ENCODE data around the gene ERI3.

Gene ERI3

DNA sequence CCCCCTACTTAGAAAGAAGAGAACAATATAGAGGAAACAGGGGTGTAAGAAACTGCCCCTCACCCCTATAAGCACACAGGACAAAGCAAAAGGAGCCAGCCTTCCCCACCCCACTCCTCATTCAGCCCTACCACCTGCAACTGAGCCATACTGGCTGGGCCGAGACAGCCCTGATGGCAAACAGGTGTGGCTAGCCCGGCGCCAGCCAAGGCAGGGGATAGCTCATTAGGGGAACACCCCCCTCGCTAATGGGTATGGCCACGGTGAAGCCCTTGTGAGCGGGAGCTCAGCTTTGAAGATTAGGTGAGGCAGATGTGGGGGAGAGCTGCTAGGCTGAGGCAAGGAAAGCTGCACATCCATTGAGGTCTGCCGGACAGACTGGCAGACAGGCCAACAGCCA is 65.5 kb downstream of the ERI3 start:
- no peak for DNase-seq (ENCODE audit: low read depth in 2 of 3, low spot score in 1 of 3)

DNA sequence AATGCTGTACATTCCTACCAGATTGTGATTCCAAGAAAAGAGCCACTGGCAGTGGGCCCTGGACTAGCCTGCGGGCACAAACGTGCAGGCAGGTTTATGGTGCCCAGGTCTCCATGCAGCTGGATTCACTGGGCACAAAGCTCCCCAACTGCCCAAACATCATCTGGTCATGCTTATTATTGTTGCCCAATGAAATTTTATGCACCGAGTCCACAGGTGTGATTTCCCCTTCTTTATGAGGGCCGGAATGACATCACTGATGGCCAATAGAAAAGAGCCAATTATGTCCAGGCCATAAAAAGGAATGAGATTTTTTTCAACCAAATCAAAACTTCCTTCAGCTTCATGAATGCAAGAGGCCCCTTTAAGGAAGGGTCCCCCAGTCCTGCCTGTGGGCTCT is 66.2 kb downstream of the ERI3 start:
- DNase-seq (ENCODE audit: low read depth in 2 of 3, low spot score in 1 of 3): no peak

DNA sequence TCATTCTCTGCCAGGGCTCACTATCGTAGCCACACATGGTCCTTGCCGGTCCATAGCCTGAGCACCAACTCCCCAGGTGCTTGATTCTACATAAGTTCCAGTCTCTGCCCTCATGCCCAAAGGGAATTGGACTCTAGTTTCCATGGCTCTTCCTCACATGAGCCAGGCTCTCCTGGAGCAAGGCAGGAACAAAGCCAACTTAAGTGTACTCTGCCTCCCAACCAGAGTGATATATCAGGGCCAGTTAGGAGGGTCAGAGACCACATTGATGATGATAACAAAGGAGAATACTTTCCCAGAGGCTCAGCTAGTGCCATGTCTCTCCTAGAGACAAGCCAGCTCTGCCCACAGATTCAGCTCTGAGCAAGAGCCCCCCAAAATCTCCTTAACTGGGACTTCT is 70.9 kb downstream of the ERI3 start:
- DNase-seq (ENCODE audit: low read depth in 2 of 3, low spot score in 1 of 3): no peak

DNA sequence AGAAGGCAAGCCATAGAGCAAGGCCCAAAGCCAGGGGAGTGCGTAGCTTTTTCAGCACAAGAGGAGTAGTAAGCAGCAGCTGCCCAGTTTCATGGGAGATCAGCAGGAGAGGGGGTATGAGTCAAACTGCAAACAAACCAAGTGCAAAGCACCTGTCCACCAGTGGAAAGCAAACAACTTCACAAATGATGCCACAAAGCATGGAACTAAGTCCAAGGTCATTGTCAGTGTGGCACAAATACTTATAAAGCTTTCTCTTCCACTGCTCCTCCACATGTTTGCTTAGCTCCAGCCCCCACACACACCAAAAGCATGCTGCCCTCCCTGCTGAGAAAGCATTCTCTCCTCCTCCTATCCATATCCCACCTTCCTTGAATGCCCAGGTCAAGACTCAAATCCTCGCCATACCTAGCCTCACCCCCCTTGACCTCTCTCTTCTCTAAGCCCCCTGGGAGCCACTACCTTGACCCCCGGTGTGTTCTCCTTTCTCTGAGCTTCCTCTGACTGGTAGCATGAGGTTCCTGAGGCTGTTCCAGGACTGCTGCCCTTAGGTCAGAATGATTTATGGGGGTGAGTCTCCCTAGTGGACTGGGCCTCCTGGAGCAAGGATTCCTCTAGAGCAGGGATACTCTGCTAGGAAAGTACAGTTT is 71.4 kb downstream of the ERI3 start:
- DNase-seq (ENCODE audit: low read depth in 2 of 3, low spot score in 1 of 3): no peak

DNA sequence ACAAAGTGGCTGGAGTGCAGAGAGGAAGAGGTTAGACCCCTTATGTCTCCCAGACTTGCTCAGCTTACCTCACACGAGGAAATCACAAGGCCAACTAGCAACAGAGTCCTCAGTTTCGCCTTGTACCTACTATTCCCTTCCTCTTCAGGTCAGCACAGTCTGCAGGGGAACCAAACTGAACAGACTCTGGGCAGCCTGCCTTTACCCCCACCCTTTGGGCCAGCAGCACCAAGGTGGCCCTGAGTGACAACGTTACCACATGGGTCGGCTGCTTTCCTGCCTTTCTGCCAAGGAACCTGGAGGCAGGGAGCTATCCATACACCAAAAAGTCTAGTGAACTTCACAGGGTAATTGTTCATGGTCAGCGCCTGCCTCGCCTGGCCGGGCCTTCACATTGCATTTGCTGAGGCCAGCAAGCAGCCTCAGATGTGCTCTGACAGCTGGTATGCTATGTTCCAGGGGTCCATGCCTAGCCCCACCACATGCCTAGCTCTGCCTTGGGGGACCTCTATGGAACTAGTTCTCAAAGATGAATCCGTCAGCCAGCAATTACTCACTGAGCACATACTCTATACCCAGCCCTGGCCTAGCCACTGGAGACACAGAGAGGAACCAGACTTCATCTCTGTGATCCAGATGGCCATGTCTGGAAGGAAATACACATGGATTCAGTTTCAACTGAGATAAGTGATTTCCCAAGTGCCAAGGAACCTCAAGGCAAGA is 72.2 kb downstream of the ERI3 start:
- no peak for DNase-seq (ENCODE audit: low read depth in 2 of 3, low spot score in 1 of 3)

DNA sequence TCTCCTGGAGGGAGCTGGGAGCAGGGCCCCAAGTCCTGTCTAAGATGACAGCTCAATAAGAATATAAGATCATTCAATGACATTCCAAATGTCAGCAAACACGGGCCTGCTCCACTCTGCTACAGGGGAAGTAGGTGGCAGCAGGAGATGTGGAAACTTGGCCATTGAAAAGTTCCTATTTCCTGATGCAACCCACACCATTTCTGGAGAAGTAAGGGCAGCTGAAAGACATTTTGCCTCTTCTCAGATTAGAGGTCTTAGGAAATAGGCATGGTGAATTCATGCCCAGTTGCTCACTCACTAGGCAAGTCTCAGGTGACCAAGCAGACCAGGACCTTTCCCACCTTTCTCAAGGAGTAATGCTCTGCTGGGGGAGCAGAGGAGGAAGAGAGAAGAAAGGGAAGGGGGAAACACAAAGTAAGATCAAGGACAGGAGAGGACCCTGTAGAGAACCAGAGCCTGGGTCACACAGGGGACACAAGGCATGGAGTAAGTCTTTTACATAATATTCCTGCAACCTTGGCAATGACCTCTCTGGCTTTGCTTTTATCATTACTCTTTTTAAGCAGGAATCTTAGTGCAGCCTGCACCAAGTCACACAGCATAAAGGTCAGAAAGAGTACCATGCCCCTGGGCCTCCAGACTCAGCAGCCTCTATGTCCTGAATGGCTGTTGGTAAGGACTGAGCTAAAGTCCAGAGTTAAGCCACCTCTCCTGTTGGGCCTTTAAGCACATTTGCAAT is 72.9 kb downstream of the ERI3 start:
- no peak for DNase-seq (ENCODE audit: low read depth in 2 of 3, low spot score in 1 of 3)

DNA sequence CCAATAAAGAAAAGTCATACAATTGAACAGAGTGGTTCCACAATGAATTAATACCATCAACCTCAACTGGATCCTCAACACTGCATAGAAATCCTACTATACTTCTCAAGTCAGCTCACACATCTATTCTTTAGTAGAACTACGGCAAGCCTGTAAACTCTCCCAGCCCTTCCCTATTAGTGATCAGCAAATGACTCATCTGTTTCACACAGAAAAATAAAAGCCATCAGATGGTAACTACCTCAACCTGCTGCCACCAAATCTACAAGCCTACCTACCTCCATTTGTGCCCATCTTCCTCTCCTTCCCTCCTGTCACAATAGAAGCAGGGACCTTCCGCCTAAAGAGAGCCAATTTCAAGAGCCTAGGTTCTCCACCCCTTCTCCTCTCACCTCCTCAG is 78.2 kb downstream of the ERI3 start:
- DNase-seq (ENCODE audit: low read depth in 2 of 3, low spot score in 1 of 3): no peak

DNA sequence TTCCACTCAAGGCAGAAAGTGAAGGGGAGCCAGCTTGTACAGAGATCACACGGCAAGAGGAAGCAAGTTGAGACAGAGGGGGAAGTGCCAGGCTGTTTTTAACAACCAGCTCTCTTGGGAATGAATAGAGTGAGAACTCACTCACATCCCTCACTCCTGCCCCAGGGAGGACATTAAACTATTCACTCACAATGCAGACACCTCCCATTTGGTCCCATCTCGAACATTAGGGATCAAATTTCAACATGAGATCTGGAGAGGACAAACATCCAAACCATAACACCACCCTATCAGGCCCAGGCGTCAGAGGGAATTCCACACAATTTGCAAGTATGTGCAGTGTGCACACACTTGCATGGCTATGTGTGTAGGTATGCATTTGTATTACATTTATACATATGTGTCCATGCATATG is 79.1 kb downstream of the ERI3 start:
- DNase-seq (ENCODE audit: low read depth in 2 of 3, low spot score in 1 of 3): no peak

DNA sequence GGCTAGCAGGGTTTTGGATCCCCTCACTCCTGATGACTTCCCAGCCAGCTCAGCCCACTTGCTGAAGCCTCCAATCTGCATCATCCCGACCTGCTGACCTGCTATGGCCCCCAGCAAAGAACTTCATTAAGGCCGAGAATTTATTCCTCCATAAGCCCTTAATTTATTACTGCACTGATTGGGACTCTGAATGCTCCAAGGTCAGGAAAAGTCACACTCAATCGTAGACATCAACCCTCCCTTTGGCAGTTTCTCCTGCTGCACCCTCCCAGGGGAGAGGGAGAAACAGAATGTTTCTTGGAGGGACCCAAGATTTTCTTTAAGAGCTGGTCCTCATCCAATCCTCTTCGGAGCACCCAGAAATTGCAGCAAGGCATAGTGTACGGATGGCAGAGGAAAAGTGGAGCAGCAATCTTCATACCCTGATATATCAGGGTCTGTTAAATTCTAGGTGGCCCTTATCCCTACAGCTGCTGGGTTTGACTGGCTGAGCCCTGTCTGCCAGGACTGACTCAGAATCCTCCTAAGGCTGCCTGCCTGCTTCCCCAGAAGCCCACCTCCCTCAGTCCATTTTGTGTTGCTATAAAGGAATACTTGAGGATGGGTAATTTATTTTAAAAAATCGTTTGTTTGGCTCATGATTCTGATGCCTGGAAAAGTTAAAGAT is 79.6 kb downstream of the ERI3 start:
- no peak for DNase-seq (ENCODE audit: low read depth in 2 of 3, low spot score in 1 of 3)

DNA sequence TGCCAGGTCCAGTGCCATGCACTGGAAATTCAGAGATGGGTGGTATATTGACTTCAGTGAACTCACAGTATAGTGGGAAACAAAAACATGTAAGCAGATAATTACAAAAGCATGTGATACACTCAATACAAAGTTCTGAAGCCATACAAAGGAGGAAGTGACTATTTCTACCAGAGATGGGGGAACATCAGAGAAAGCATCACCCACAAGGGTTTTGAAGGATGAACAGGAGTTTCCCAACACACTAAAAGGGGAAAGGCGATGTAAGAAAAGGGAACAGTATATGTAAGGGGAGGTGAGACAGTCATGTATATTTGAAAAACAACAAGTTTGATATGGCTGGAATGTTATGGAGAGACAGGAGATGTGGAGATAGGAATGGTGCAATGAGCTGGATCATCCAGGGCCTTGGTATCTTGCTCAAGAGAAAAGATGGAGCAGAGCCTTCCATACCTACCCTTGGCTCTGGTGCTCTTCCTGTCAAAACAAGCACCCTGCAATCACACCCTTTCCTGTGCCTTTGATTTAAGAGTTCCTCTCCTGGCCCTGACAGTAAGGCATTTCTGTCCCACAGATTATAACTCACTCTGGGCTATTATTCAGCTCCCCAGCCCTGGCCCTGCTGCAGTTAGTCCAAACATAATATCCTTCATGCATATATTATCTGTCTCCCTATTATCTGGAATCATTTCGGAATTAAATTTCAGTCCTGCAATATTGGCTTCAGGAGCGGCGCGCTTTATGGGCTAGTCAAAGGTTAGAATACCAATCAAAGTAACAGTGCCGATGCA is 81.3 kb downstream of the ERI3 start:
- DNase-seq (ENCODE audit: low read depth in 2 of 3, low spot score in 1 of 3): no peak

DNA sequence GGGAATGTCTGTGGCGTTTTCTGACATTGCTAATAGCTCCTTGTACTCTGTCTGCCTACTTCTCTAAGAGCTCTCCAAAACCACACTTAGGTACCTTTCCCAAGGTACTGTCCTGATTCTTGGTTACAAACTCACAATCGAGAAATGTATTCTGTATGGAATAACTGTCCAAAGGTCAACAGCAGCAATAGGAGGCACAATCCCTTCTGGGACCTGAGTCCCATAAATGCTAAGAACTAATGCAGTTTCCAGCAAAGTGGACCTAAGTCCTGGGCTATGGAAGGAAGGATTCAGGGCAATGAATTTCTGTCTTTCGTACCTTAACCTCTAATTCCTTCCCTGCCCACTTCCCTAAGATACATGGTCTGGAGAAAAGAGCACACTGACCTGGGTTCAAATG is 82.1 kb downstream of the ERI3 start:
- DNase-seq (ENCODE audit: low read depth in 2 of 3, low spot score in 1 of 3): no peak

DNA sequence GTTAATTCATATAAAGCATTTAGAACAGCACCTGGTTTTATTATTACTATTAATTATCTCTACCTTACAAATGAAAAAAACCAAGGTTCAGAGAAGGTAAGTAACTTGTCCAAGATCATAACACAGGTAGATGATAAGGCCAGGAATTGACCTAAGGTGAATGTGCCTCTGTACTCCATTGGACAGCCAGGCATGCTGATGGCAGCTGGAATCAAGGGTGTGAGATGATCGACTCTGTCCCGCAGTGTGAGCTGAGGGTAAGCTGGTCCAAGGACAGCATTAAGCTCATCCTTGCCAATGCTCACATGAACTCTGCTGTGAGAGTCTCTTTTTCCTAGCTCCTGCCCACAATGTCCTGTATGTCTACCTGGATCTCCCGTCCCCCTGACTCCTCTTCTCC is 83.4 kb downstream of the ERI3 start:
- no peak for DNase-seq (ENCODE audit: low read depth in 2 of 3, low spot score in 1 of 3)

DNA sequence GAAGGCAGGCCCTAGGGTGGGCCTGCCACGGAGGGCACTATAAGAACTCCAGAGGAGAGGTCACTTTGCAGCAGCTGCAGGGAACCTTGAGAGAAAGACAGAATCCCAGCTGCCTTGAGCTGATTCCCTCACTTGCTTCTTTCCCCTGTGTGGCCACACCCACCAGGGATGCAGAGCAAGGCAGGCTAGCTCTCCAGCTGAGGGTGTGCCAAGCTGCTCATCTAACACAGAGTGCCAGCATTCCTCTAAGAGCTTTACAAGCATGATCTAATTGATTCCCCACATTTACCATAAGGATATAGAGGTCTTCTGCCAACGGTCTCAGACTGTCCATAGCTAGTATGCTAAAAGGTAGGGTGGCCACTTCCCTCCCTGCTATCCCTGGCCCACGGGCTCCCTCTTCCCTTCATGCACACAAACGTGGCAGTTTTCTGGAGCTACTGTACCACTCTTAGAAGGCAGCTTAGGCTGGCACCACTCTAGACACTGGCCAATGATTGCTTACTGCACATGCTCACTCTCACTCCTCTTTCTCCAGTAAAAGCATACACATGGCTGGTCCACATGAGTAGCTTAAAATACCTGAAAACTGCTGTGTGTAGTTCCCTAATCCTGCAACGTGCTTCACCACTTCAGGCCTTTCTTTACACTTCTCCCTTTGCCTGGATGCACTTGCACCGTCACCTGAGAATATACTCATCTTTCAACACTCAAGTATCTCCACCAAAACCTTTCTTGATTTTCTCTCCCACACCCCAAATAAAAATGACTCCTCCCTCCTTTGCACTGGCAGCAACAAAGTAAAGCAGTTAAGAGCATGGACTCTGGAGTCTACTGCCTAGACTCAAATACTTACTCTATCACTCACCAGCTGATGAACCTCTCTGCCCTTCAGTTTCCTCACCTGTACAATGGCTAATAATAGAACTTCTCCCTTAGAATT is 84.1 kb downstream of the ERI3 start:
- DNase-seq (ENCODE audit: low read depth in 2 of 3, low spot score in 1 of 3): no peak

DNA sequence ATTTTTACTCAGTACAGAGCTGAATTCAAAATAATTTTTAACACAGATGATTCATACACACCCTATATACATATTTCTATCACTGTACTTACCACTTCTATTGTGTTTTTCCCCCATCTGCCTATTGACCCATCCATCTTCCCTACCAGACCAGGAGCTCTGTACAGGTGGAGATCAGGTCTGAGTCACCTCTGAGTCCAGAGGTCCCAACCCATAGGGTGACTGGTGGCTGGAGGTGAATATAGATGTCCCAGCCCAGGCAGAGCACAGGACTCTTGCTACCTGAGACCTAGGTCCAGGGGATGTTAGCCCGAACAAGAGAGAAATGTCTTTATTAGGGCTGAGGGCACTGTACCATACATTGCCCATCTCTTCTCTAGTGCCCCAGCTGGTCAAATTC is 87.0 kb downstream of the ERI3 start:
- no peak for DNase-seq (ENCODE audit: low read depth in 2 of 3, low spot score in 1 of 3)

DNA sequence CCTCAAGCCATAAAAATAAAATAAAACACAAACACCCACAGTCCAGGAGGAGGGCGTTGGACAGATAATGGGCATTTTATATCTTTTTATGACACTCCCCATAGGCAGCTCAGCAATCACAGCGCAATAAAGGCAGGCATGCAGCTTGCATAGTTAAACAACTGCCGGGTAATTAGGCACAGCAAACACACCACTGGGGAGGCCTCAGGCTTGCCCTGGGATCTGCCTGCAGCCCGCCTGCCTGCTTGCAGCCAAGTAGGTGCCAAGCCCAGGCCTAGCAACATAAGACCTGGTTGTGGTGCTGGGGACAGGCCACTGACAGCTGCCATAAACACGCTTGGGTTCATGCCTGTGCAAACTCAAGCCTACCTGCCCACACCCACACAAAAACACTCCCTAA is 87.6 kb downstream of the ERI3 start:
- DNase-seq (ENCODE audit: low read depth in 2 of 3, low spot score in 1 of 3): no peak

DNA sequence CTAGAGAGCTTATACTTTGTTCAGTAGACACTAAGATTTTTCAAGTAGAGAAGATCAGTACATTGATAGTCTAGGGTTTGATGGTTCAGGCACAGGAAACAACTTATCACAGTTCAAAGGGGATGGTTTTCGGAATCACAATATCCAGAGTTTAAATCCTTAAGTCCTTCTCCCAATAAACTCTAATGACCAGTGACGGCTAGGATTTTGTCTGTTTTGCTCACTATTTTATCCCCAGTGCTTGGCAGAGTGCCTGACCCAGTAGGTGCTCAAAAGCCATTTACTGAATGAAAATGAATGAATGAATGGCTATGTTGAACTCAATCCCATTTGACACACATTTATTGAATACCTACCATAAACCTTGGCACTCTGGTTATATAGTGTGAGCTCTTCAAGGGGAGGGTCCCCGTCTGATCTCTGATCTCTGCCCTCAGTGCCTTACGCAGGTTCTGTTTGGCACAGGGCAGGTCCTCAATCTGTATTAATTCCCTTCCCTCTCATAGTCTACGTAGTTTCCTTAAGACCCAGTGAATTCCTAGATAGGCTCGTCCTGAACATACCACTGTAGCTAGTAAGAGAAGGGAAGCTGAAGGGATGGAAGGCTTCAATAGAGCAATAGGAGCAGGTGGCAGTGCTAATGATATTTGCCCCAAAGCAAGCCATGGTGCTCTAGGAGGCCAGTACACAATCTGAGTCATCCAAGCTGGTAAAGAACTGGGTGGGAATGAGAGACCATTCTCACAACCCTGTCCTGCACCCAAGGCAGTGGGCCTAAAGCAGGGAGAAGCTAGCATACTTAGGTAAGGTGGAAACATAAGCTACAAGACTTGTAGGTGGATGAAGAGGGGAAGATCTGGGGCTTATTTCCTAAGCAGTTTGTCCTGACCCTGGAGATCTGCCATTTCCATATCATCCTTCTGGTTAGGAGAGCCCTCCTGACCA is 88.4 kb downstream of the ERI3 start:
- DNase-seq (ENCODE audit: low read depth in 2 of 3, low spot score in 1 of 3): no peak

DNA sequence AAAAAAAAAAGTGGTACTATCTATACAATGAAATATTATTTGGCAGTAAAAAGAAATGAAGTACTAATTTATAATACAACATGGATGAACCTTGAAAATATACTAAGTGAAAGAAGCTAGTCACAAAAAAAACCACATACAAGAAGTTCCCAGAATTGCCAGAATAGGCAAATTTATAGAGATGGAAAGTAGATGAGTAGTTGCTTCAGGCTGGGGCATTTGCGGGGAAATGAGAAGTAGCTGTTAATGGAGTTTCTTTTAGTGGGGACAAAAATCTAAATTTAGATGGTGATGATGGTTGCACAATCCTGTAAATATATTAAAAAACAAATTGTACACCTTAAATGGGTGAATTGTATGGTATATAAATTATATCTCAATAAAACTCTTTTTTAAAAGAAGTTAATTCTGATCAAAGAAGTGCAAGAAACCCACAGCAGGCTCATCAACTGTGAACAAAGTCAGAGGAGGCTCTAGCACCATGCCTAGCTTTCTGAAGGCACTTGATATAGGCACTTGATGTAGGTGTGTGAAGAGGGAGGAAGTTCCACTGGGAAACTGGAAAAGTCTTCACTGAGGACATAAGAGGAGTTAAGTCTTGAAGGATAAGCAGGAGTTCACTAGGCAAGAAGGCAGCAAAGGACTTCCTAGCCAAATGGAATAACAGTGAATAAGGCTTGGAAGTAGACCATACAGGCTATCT is 89.2 kb downstream of the ERI3 start:
- DNase-seq (ENCODE audit: low read depth in 2 of 3, low spot score in 1 of 3): no peak

DNA sequence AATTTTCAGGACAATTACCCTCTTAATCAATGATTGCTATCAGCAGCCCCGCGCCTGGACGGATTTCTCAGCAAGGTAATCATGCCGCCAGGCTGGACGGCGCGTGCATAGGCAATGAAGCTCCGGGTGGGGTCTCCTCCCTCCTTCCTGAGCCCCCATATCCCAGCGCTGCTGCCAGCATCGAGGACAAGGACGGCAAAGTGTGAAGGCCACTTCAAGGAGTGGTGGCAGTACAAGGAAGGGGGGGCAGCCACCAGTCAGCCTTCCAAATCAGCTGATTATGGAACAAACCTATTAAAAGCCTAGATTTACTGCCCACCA is 90.6 kb downstream of the ERI3 start:
- no peak for DNase-seq (ENCODE audit: low read depth in 2 of 3, low spot score in 1 of 3)
